NCI-H510A treated with DMSO at 0.1 percent for 48 hours (cell line): ENCODE data around the gene TPCN2.
"Not testable (repeated sequence)": the region's sequence is repeated elsewhere in the genome, so short reads cannot be mapped to it uniquely, and the experiment has no call there.

Source experiments
- DNase-seq: peaks from one replicate; lab custom pipeline; 2025; lab: John Stamatoyannopoulos, UW

The TPCN2 gene

GRCh38 chr11:69076129-69076791 is 27.5 kb downstream of the TPCN2 start:
- DNase-seq, result no peak

GRCh38 chr11:69076977-69077376 is 28.2 kb downstream of the TPCN2 start:
- not testable (repeated sequence) for DNase-seq

- no peak for DNase-seq
Measured at GRCh38 chr11:69078508-69078907, 29.8 kb downstream of the TPCN2 start.

GRCh38 chr11:69078930-69079605 is 30.3 kb downstream of the TPCN2 start:
- no peak for DNase-seq

GRCh38 chr11:69079661-69080256 is 31.0 kb downstream of the TPCN2 start:
- no peak for DNase-seq

GRCh38 chr11:69080257-69080995 is 31.7 kb downstream of the TPCN2 start:
- no peak for DNase-seq

DNA sequence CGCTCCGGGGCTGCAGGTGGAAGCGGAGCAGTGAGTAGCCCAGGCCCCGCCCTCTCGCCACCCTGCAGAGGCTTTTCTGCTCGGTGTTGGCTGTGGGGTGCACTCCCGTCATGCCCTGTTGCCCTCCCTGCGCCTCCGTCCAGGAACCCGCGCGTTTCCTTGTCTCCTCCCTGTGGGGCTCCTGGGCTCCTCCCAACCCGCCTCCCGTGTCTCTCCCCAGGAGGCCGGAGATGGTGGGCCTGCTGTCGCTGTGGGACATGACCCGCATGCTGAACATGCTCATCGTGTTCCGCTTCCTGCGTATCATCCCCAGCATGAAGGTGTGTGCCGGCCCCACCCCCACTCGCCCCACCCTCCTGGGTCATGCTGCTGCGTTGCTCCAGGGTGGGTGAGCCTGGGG is 32.4 kb downstream of the TPCN2 start:
- no peak for DNase-seq

DNA sequence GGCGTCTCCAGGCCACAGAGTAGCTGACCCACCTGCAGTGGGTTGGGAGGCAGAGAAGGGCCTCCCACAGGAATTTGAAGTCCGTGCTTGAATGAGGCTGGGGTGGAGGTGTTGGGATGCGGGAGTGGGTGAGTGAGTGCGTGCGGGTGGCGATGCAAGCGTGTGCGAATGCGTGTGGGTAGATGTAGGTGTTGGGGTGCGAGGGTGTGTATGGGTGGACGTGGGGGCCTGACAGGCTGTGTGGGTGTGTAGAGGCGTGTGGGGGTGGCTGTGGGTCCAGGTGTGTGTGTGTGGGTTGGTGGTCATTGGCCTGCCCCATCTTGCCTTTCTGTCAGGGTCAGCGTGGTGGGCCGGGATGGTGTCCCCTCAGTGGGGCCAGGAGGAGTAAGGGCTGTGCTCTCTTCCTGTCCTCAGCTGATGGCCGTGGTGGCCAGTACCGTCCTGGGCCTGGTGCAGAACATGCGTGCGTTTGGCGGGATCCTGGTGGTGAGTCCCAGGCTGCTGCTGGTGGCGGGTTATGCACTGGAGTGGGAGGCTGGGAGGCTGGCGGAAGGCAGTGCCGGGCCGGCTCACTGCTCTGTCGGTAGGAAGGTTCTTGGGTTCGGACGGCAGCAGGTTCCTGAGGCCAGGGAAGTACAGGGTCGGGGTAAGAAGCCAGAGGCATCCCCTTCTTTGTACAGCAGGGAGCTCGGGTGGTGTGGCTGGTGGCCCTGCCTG is 35.0 kb downstream of the TPCN2 start:
- no peak for DNase-seq

DNA sequence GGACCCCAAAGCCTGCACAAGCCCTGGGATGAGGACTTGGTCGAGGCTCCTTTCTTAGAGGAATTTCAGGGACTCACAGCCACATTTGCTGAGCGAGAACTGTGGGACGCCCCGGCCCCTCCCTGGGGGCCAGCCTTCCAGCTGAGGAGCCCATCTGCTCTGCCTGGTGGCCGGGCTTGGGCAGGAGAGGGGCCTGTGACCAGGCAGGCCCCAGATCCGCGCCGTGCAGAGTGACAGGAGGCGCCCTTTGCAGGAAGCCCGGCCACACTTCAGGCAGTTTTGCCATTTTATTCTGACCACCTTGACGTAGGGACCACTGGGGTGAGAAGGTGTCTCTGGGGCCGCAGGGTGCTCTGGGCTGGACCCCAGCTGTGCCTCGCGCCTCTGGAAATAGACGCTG is 35.6 kb downstream of the TPCN2 start:
- no peak for DNase-seq

- DNase-seq, result no peak
Measured at GRCh38 chr11:69085490-69086095, 36.9 kb downstream of the TPCN2 start.

GRCh38 chr11:69086152-69087132 is 37.7 kb downstream of the TPCN2 start:
- DNase-seq, result no peak

DNA sequence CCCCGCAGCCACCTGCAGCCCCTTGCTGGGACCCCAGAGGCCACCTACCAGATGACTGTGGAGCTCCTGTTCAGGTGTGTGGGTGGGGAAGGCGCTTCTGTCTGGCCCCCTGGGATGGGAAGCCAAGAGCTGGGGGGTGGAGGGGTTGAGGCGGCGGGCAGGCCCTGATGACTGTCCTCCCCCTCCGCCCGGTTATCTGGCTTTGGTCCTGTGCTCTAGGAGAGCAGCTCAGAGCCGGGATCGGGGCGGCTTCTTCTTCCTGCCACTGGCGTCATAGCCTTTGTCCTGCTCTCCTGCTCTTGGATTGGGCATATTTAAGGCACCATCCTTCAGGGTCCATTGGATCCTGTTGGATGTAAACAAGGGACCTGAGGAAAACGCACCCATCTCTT is 38.4 kb downstream of the TPCN2 start:
- no peak for DNase-seq

GRCh38 chr11:69087811-69088210 is 39.1 kb downstream of the TPCN2 start:
- no peak for DNase-seq

DNA sequence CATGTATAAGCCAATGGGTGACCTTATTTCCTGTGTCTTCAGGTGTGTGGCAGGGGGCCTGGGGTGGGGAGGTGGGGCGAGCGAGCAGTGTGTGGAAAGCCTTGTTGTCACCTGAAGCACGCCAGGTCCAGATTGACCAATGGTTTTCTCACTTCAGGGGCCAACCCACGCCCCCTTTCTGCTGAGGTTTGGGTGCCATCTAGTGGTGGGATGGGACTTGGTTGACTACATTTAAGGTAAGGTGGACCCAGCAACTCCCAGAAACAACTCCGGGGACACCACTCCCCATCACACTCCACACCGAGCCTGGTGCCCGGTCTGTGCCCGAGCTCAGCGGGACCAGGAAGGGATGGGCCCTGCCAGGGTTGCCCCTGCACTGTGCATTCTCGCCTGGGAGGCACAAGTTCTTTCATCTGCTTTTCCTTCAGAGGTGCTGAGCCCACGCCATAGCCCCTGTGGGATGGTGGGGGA is 40.0 kb downstream of the TPCN2 start:
- peak; percentile 65 for DNase-seq

- no peak for DNase-seq
Measured at GRCh38 chr11:69089258-69089657, 40.5 kb downstream of the TPCN2 start.

- DNase-seq, result no peak
Measured at GRCh38 chr11:69091638-69092165, 43.0 kb downstream of the TPCN2 start.

GRCh38 chr11:69092263-69092662 is 43.5 kb downstream of the TPCN2 start:
- DNase-seq, result no peak

GRCh38 chr11:69093106-69093505 is 44.4 kb downstream of the TPCN2 start:
- no peak for DNase-seq

DNA sequence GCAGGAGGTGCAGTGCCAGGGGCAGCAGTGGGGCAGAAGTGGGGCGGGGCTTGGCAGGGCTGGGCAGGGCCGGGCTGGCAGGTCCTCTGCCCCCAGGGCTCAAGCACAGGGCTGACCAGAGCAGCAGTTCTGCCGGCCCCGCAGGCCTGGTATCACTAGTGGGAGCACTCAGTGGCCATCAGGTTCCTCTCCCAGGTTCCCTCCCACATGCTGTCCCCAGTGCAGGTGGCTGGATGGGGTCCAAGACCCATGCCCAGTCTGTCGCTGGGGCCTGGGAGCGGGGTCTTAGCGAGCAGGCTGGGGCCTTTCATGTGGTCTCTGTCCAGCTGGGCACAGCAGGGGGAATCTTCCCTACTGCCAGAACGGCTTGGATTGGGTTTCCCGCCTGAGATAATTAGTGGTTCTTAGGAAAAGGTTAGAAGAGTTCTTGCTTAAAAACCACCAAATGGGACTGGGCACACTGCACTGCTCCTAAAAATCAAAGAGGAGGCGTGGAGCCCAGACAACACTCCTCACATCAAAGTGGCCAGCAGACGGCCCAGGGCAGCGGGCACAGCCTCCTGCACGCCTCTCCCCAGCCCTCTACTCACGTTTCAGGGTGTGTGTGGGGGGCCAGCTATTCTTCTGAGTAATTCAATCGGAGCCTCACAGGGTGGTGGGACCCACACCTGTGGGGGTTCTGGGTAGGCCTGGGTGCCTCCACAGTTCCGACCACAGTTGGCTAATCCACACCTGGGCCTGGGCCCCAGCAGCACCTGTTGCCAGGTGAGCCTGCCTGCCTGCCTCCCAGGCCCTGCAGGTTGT is 45.6 kb downstream of the TPCN2 start:
- no peak for DNase-seq
